ENCODE data around the gene EXOC4.

Gene EXOC4

GRCh38 chr7:133514551-133514950 is 261.7 kb downstream of the EXOC4 start:
- TF ChIP-seq CTCF (IDR thresholded peaks at IDR 0.05): no peak
- H3K36me3 ChIP-seq: no peaks in the 10 kb centered on the region
- no peak for DNase-seq
- H3K9me3 ChIP-seq: no peaks in the 10 kb centered on the region
- intact Hi-C loops (cut with DNase I; ENCODE audit: low total_unique reads): no loop called here
- H3K4me1 ChIP-seq: no peaks in the 10 kb centered on the region
- H3K27ac ChIP-seq: no peak overlapping the region
- H3K4me3 ChIP-seq: no peak overlapping the region
- no peaks in the 10 kb centered on the region for H3K27me3 ChIP-seq

- no peak for TF ChIP-seq CTCF (IDR thresholded peaks at IDR 0.05)
- no peaks in the 10 kb centered on the region for H3K27me3 ChIP-seq
- H3K4me3 ChIP-seq: no peak overlapping the region
- H3K36me3 ChIP-seq: no peaks in the 10 kb centered on the region
- H3K27ac ChIP-seq: no peak overlapping the region
- intact Hi-C loops (cut with DNase I; ENCODE audit: low total_unique reads): no loop called here
- H3K9me3 ChIP-seq: no peaks in the 10 kb centered on the region
- no peaks in the 10 kb centered on the region for H3K4me1 ChIP-seq
- DNase-seq: no peak
Observed at GRCh38 chr7:133517766-133518165, 264.9 kb downstream of the EXOC4 start.

- Histone ChIP-seq H3K27me3 (no peaks in the 10 kb centered on the region), H3K9me3 (no peaks in the 10 kb centered on the region), H3K4me1 (no peaks in the 10 kb centered on the region), H3K4me3 (no peak overlapping the region), H3K27ac (no peak overlapping the region), H3K36me3 (no peaks in the 10 kb centered on the region)
- DNase-seq: no peak
- intact Hi-C loops (cut with DNase I; ENCODE audit: low total_unique reads): no loop called here
- TF ChIP-seq CTCF (IDR thresholded peaks at IDR 0.05): no peak
Observed at GRCh38 chr7:133518718-133519117, 265.8 kb downstream of the EXOC4 start.

- TF ChIP-seq CTCF (IDR thresholded peaks at IDR 0.05): no peak
Observed at GRCh38 chr7:133520248-133520647, 267.4 kb downstream of the EXOC4 start.

GRCh38 chr7:133522501-133522900 is 269.6 kb downstream of the EXOC4 start:
- intact Hi-C loops (cut with DNase I; ENCODE audit: low total_unique reads): no loop called here
- Histone ChIP-seq H3K9me3 (no peaks in the 10 kb centered on the region), H3K36me3 (no peaks in the 10 kb centered on the region), H3K4me1 (no peaks in the 10 kb centered on the region), H3K4me3 (no peak overlapping the region), H3K27me3 (no peaks in the 10 kb centered on the region), H3K27ac (no peak overlapping the region)
- no peak for DNase-seq
- no peak for TF ChIP-seq CTCF (IDR thresholded peaks at IDR 0.05)

More at GRCh38 chr7:133520248-133520647, 267.4 kb downstream of the EXOC4 start:
- no peak overlapping the region for H3K27ac ChIP-seq
- no peaks in the 10 kb centered on the region for H3K4me1 ChIP-seq
- H3K4me3 ChIP-seq: no peak overlapping the region
- no peaks in the 10 kb centered on the region for H3K36me3 ChIP-seq
- no peaks in the 10 kb centered on the region for H3K27me3 ChIP-seq
- DNase-seq: no peak
- intact Hi-C loops (cut with DNase I; ENCODE audit: low total_unique reads): no loop called here
- H3K9me3 ChIP-seq: no peaks in the 10 kb centered on the region

GRCh38 chr7:133528796-133529195 is 275.9 kb downstream of the EXOC4 start:
- Histone ChIP-seq H3K4me1 (peaks cover 0 to 7% (median 0%) of the 10 kb centered on the region in 4 donors), H3K4me3 (no peak overlapping the region), H3K27ac (no peak overlapping the region), H3K27me3 (no peaks in the 10 kb centered on the region), H3K9me3 (no peaks in the 10 kb centered on the region), H3K36me3 (no peaks in the 10 kb centered on the region)
- TF ChIP-seq CTCF (IDR thresholded peaks at IDR 0.05): no peak
- intact Hi-C loops (cut with DNase I; ENCODE audit: low total_unique reads): no loop called here
- DNase-seq: no peak
